Activated naive CD4-positive, alpha-beta T cell treated with anti-CD3 and anti-CD28 coated beads for 36 hours (primary cell): ENCODE results near the gene TMTC1. TPM values are rescaled to one million over a fixed set of nuclear protein-coding genes. Genes with fewer than 3 reads are reported as not detected.

Experiments
- CTCF ChIA-PET: fragments of 350-600 bp; sonication (Branson Sonifier 250); formaldehyde crosslinking; loops from one replicate; lab custom pipeline; 2021; ENCODE audit warnings: antibody characterized with exemption; lab: Charles Lee
- DNase-seq: peaks from one replicate; pipeline ENCODE4 v3.0.0-alpha.2; 2020
- H3K27ac Mint-ChIP-seq: one replicate; pipeline ENCODE4 v1.8.0; 2021; ENCODE audit warnings: mild to moderate bottlenecking, mixed read lengths
- H3K27me3 Mint-ChIP-seq: one replicate; pipeline ENCODE4 v1.8.0; 2021; ENCODE audit warnings: low read depth, mixed read lengths
- H3K36me3 Mint-ChIP-seq: one replicate; pipeline ENCODE4 v1.8.0; 2021; ENCODE audit warnings: low read depth, mixed read lengths
- H3K4me1 Mint-ChIP-seq: one replicate; pipeline ENCODE4 v1.8.0; 2021; ENCODE audit warnings: low read depth, mixed read lengths
- H3K4me3 Mint-ChIP-seq: one replicate; pipeline ENCODE4 v1.8.0; 2021; ENCODE audit warnings: mild to moderate bottlenecking, moderate library complexity, mixed read lengths
- H3K9me3 Mint-ChIP-seq: one replicate; pipeline ENCODE4 v1.8.0; 2021; ENCODE audit warnings: mixed read lengths
- intact Hi-C: fragments of 100-400 bp; cut with micrococcal nuclease; formaldehyde crosslinking; loops from one replicate; pipeline ENCODE4 v1.15.1; 2023
- total RNA-seq, 2 experiments: library from RNA; stranded (reverse); gene quantifications; one replicate each; pipeline ENCODE4 v1.2.3, GENCODE V29; 2021

TMTC1 gene
- total RNA-seq, 2 experiments from 2014 or later = not detected

DNA sequence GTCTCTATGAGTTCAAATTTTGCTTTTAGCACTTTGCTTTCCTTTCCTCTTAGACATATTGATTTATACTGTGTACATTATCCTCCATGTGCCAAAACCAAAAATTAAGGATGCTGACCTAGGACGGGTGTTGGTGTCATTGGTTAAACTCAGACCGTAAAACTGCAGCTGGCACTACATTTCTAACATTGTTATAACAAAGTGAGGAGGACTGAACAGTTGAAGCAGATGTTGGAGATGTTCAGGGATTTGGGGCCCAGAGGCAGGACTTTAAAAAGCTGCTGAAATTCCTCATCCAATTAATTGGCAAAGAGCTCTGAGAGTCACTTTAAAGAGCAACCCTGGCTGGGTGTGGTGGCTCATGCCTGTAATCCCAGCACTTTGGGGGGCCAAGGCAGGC is 72.4 kb downstream of the TMTC1 start:
- CTCF ChIA-PET = no interaction called here
- no peak for DNase-seq
- Mint-ChIP-seq H3K27me3 (peaks cover 2% of the 10 kb centered on the region), H3K4me1 (no peaks in the 10 kb centered on the region), H3K36me3 (no peaks in the 10 kb centered on the region), H3K9me3 (no peaks in the 10 kb centered on the region), H3K4me3 (no peak overlapping the region), H3K27ac (no peak overlapping the region)
- intact Hi-C loops = no loop called here

GRCh38 chr12:29710104-29710503 is 73.6 kb downstream of the TMTC1 start:
- Mint-ChIP-seq H3K27me3 (peaks cover 2% of the 10 kb centered on the region), H3K9me3 (no peaks in the 10 kb centered on the region), H3K27ac (no peak overlapping the region), H3K4me3 (no peak overlapping the region), H3K4me1 (no peaks in the 10 kb centered on the region), H3K36me3 (no peaks in the 10 kb centered on the region)
- intact Hi-C loops = no loop called here
- DNase-seq = no peak
- CTCF ChIA-PET = no interaction called here

DNA sequence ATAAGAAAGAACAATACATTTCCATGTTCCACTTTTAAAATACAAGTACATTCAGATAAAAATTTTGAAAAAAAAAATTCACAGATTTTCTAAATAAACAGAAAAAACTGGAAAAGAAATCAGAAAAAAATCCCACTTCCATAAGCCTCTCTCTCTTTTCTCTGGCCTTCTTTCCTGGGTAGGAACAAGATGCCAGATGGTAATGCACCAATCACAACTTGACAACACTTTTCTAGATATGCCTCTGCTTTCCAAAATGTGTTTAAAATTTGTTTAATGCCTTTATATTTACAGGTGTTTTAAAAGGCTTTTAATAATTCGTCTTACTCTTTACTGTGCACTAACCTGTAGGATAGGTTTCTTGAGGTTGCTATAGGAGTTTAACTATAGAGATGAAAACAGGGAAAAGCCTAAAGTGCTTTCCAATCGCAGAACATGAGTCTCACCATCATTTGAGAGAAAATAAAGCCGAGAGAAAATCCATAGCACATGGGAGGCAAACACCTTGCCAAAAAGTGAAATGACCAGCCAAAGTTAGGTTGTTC is 74.2 kb downstream of the TMTC1 start:
- no peaks in the 10 kb centered on the region for H3K4me1 Mint-ChIP-seq
- no peaks in the 10 kb centered on the region for H3K36me3 Mint-ChIP-seq
- no peak for DNase-seq
- CTCF ChIA-PET = no interaction called here
- no peak overlapping the region for H3K27ac Mint-ChIP-seq
- H3K27me3 Mint-ChIP-seq = peaks cover 2% of the 10 kb centered on the region
- intact Hi-C loops = no loop called here
- no peaks in the 10 kb centered on the region for H3K9me3 Mint-ChIP-seq
- no peak overlapping the region for H3K4me3 Mint-ChIP-seq

GRCh38 chr12:29709054-29709453 is 74.7 kb downstream of the TMTC1 start:
- Mint-ChIP-seq H3K36me3 (no peaks in the 10 kb centered on the region), H3K4me3 (no peak overlapping the region), H3K27ac (no peak overlapping the region), H3K9me3 (no peaks in the 10 kb centered on the region), H3K27me3 (peaks cover 2% of the 10 kb centered on the region), H3K4me1 (no peaks in the 10 kb centered on the region)
- no peak for DNase-seq
- CTCF ChIA-PET = no interaction called here
- intact Hi-C loops = no loop called here

DNA sequence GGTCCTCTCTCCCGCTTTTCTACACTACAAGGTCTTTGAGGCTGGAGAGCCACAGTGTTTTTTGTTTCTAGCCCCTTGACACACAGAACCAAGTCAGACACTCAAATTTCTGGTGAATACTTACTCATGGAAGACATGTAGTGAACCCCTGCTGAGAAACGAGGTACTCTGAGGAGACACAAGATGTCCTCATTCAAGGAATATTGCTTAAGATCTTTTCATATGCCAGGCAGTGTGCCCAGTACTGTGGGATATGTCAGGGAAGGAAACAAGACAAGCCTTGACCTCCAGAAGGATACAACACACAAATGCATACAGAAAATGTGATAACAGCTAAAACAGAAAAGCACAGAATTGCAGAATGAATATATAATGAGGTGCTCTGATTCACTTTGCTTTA is 75.9 kb downstream of the TMTC1 start:
- CTCF ChIA-PET = no interaction called here
- Mint-ChIP-seq H3K9me3 (no peaks in the 10 kb centered on the region), H3K36me3 (no peaks in the 10 kb centered on the region), H3K4me3 (no peak overlapping the region), H3K27ac (no peak overlapping the region), H3K27me3 (peaks cover 2% of the 10 kb centered on the region), H3K4me1 (no peaks in the 10 kb centered on the region)
- no peak for DNase-seq
- intact Hi-C loops = no loop called here

GRCh38 chr12:29706311-29706710 is 77.4 kb downstream of the TMTC1 start:
- H3K27me3 Mint-ChIP-seq = peaks cover 3% of the 10 kb centered on the region
- H3K9me3 Mint-ChIP-seq = no peaks in the 10 kb centered on the region
- intact Hi-C loops = no loop called here
- no peak overlapping the region for H3K27ac Mint-ChIP-seq
- H3K4me3 Mint-ChIP-seq = no peak overlapping the region
- no peaks in the 10 kb centered on the region for H3K36me3 Mint-ChIP-seq
- H3K4me1 Mint-ChIP-seq = no peaks in the 10 kb centered on the region
- DNase-seq = no peak
- CTCF ChIA-PET = no interaction called here

DNA sequence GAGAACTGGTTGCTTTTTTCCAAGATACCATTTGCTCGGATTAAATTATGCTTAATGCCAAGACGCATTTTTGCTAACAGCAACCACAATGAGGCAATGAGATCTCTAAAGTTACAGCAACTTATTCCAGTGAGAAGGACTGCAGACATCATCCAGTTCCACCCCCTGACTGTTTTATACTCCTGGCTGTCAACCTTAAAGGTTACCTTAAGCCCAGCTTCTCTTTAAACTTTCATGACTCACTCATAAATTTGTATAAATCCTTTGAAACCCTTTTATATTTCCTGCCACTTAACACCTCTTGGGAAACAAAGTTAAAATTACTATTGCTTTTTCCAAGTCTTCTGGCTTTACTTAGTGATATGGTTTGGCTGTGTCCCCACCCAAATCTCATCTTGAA is 80.2 kb downstream of the TMTC1 start:
- Mint-ChIP-seq H3K27ac (no peak overlapping the region), H3K27me3 (peaks cover 5% of the 10 kb centered on the region), H3K9me3 (no peaks in the 10 kb centered on the region), H3K36me3 (no peaks in the 10 kb centered on the region), H3K4me1 (no peaks in the 10 kb centered on the region), H3K4me3 (no peak overlapping the region)
- intact Hi-C loops = no loop called here
- no peak for DNase-seq
- CTCF ChIA-PET = no interaction called here

GRCh38 chr12:29702972-29703371 is 80.8 kb downstream of the TMTC1 start:
- Mint-ChIP-seq H3K36me3 (no peaks in the 10 kb centered on the region), H3K27me3 (peaks cover 5% of the 10 kb centered on the region), H3K27ac (no peak overlapping the region), H3K9me3 (no peaks in the 10 kb centered on the region), H3K4me3 (no peak overlapping the region), H3K4me1 (no peaks in the 10 kb centered on the region)
- CTCF ChIA-PET = no interaction called here
- intact Hi-C loops = no loop called here
- DNase-seq = no peak

DNA sequence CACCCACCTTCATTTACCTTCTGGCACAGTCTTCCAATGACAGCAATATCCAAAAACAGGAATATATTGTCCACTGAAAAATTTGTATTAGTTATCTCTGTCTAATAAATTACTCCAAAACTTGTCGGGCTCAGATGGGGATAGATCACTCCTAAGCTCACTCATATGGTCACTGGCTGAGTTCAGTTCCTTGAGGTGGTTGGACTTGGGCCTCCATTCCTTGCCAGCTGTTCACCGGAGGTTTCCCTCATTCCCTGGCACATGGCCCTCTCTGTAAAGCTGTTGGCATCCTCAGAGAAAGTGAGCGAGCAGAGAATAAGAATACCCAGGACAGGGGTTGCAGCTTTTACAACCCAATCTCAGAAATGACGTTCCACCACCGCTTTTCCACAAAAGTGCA is 81.5 kb downstream of the TMTC1 start:
- CTCF ChIA-PET = no interaction called here

DNA sequence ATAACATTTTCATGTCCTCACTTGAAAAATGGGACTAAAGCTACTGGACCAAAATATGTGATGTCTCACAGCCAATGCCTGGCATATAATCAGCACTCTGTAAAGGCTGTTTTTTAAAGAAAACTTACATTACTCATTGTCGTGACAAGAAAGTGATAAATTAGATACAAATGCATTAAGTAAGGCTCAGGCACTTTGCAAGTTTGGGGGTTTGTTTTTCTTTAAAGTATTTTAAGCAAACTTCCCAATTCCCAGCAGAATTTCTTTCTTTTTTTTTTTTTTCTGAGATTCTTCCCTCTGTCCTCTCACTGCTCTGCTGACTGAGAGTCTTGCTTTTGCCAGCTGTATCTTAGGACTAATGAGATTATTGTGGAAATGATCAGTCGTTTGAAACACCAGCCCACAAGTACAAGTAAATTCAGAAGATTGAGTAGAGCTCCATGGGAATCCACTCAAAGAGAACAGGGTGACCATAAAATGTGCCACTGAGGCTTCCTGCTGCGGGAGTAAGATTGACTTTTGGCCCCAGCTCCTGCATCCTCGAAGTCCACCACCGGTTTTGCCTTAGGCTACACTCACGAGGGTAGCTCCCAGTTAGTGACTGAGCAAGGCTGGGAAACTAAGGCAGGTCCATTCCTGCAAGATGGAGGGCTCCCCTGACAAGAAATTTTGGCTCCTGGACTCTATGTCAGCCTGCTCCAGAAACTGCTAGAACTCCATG is 82.8 kb downstream of the TMTC1 start:
- Mint-ChIP-seq H3K9me3 (no peaks in the 10 kb centered on the region), H3K4me3 (no peak overlapping the region), H3K27ac (no peak overlapping the region), H3K4me1 (no peaks in the 10 kb centered on the region), H3K27me3 (peaks cover 5% of the 10 kb centered on the region), H3K36me3 (no peaks in the 10 kb centered on the region)
- intact Hi-C loops = no loop called here
- DNase-seq = no peak
- CTCF ChIA-PET = interaction anchor here (0.7 kb wide), 1 partner anchor 950 kb away, joined by 5 read pairs; no protein-coding TSS in a partner anchor

More for the DNA sequence above, 81.5 kb downstream of the TMTC1 start:
- Mint-ChIP-seq H3K27me3 (peaks cover 5% of the 10 kb centered on the region), H3K4me3 (no peak overlapping the region), H3K9me3 (no peaks in the 10 kb centered on the region), H3K27ac (no peak overlapping the region), H3K4me1 (no peaks in the 10 kb centered on the region), H3K36me3 (no peaks in the 10 kb centered on the region)
- intact Hi-C loops = no loop called here
- no peak for DNase-seq

DNA sequence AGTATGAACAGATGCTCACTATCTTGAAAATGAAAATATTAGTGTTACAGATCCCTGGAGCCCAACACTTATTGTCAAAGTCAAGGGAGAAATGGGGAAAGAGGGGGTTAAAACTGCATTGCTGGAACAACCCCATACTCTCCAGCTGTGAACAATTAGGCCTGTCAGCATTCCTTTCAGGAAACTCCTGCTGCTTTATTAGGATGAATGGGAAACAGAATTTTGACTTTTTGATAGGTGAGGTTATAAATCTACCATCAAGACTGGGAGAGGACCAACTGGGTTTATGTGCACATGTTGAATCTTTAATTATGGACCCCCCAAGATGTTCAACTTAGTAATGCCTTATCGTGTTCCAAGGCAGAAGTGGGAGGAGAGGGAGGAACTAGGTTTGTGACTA is 85.0 kb downstream of the TMTC1 start:
- Mint-ChIP-seq H3K27ac (no peak overlapping the region), H3K27me3 (peaks cover 5% of the 10 kb centered on the region), H3K36me3 (no peaks in the 10 kb centered on the region), H3K4me3 (no peak overlapping the region), H3K4me1 (no peaks in the 10 kb centered on the region), H3K9me3 (no peaks in the 10 kb centered on the region)
- intact Hi-C loops = no loop called here
- DNase-seq = no peak
- CTCF ChIA-PET = no interaction called here

DNA sequence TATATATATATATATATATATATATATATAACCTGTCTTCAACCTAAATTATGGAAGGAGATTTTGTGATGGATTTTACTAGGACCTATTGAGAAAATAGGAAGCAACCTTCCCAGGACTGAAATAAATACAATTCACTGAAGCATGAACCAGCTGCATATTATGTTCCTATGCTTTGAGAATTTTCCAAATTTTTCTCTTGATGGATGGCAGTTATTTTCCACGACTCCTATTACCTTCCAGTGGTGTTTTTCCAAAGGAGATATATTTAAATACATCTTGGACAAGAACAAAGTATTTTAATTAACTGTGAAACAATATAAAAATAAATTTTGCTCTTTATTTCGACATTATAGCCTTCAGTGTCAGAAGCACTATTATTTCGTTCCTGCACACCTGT is 87.9 kb downstream of the TMTC1 start:
- no peaks in the 10 kb centered on the region for H3K36me3 Mint-ChIP-seq
- peaks cover 2% of the 10 kb centered on the region for H3K27me3 Mint-ChIP-seq
- intact Hi-C loops = no loop called here
- CTCF ChIA-PET = no interaction called here
- H3K4me3 Mint-ChIP-seq = no peak overlapping the region
- no peaks in the 10 kb centered on the region for H3K4me1 Mint-ChIP-seq
- no peaks in the 10 kb centered on the region for H3K9me3 Mint-ChIP-seq
- DNase-seq = no peak
- no peak overlapping the region for H3K27ac Mint-ChIP-seq

GRCh38 chr12:29695026-29695425 is 88.7 kb downstream of the TMTC1 start:
- intact Hi-C loops = no loop called here
- H3K4me1 Mint-ChIP-seq = no peaks in the 10 kb centered on the region
- no peak for DNase-seq
- H3K27me3 Mint-ChIP-seq = no peaks in the 10 kb centered on the region
- H3K27ac Mint-ChIP-seq = no peak overlapping the region
- CTCF ChIA-PET = no interaction called here
- no peaks in the 10 kb centered on the region for H3K9me3 Mint-ChIP-seq
- no peak overlapping the region for H3K4me3 Mint-ChIP-seq
- no peaks in the 10 kb centered on the region for H3K36me3 Mint-ChIP-seq
